Measurements from ENCODE around the gene MAP3K5.

DNA sequence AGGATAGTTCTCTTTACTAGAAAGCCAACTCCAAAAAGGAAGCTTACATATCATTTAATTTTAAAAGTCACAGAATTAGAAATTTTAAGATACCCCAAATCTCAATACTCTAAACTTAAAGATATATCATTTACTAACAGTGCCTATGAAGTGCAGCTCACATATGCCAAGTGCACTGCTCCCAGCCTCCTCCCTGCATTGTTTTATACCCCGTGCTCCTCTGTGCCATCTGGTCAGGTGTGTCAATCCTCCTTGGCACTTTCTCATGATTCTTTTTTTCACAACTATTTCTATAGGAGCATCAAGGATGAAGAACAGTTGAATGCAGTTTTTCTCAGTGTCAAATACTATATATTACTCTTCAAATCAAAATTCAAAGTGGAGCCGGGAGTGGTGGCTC, 250.9 kb downstream of the MAP3K5 start:
- TF ChIP-seq POLR2A (IDR thresholded peaks at IDR 0.05; ENCODE audit: low read depth, low read length) (no peak), POLR2AphosphoS5 (IDR thresholded peaks at IDR 0.05; ENCODE audit: low read depth, low read length) (no peak)
